GM10847 (cell line): ENCODE results near the gene ACP3.

Experiments
- POLR2A ChIP-seq: IDR thresholded peaks from 2 replicates; pipeline ENCODE4 v1.6.1; 2011; ENCODE audit not compliant: insufficient read length; ENCODE audit errors: extremely low read depth

The ACP3 gene

GRCh38 chr3:132317229-132317948, at the start of gene ACP3:
Gene ACP3 (plus strand): TSS chr3:132317407. CDS start chr3:132317457, 50 bp downstream.
- TF ChIP-seq POLR2A: no peak

- TF ChIP-seq POLR2A: no peak
Observed at GRCh38 chr3:132268956-132269355, 48.3 kb upstream of the ACP3 start.

- TF ChIP-seq POLR2A: no peak
Observed at GRCh38 chr3:132273036-132273435, 44.2 kb upstream of the ACP3 start.

GRCh38 chr3:132276228-132276906, 40.8 kb upstream of the ACP3 start:
- no peak for TF ChIP-seq POLR2A

GRCh38 chr3:132279030-132279429, 38.2 kb upstream of the ACP3 start:
- no peak for TF ChIP-seq POLR2A

GRCh38 chr3:132283440-132283839, 33.8 kb upstream of the ACP3 start:
- no peak for TF ChIP-seq POLR2A

- TF ChIP-seq POLR2A: no peak
Observed at GRCh38 chr3:132283916-132284405, 33.2 kb upstream of the ACP3 start.

- no peak for TF ChIP-seq POLR2A
Observed at GRCh38 chr3:132284781-132285619, 32.2 kb upstream of the ACP3 start.

GRCh38 chr3:132285620-132285945, 31.6 kb upstream of the ACP3 start:
- TF ChIP-seq POLR2A: no peak

GRCh38 chr3:132286035-132286434, 31.2 kb upstream of the ACP3 start:
- TF ChIP-seq POLR2A: no peak

- TF ChIP-seq POLR2A: no peak
Observed at GRCh38 chr3:132288357-132288756, 28.9 kb upstream of the ACP3 start.

- no peak for TF ChIP-seq POLR2A
Observed at GRCh38 chr3:132289316-132289715, 27.9 kb upstream of the ACP3 start.

GRCh38 chr3:132290833-132291232, 26.4 kb upstream of the ACP3 start:
- TF ChIP-seq POLR2A: no peak

- no peak for TF ChIP-seq POLR2A
Observed at GRCh38 chr3:132292042-132292441, 25.2 kb upstream of the ACP3 start.

- no peak for TF ChIP-seq POLR2A
Observed at GRCh38 chr3:132293251-132293650, 24.0 kb upstream of the ACP3 start.

GRCh38 chr3:132294906-132295305, 22.3 kb upstream of the ACP3 start:
- TF ChIP-seq POLR2A: no peak
